Calu3 (cell line): Measurements from ENCODE around the gene FXYD4. TPM values are rescaled to one million over a fixed set of nuclear protein-coding genes. Genes with fewer than 3 reads are reported as not detected.
A peak's percentile ranks its signal among the peaks of the same experiment; 100 is the strongest.

ENCODE experiments used
- BruUV-seq: library from RNA; stranded (reverse); fragments of 400-500 nt; replicated peaks from 2 replicates; lab custom pipeline; 2021; lab: Mats Ljungman, UMichigan
- CTCF ChIA-PET: fragments of 300-600 bp; sonication (Branson Sonifier 250); formaldehyde crosslinking; loops from one replicate; lab custom pipeline; 2022; ENCODE audit warnings: antibody characterized with exemption; lab: Charles Lee
- DNase-seq: peaks from one replicate; pipeline ENCODE4 v3.0.0; 2022
- H3K27ac Mint-ChIP-seq: one replicate; pipeline ENCODE4 v1.8.0; 2022; ENCODE audit warnings: mixed read lengths; ENCODE audit not compliant: unreplicated experiment
- H3K27me3 Mint-ChIP-seq: one replicate; pipeline ENCODE4 v1.8.0; 2022; ENCODE audit warnings: mixed read lengths; ENCODE audit not compliant: unreplicated experiment
- H3K36me3 Mint-ChIP-seq: one replicate; pipeline ENCODE4 v1.8.0; 2022; ENCODE audit warnings: mild to moderate bottlenecking, moderate library complexity, mixed read lengths; ENCODE audit not compliant: insufficient read depth, unreplicated experiment
- H3K4me1 Mint-ChIP-seq: one replicate; pipeline ENCODE4 v1.8.0; 2022; ENCODE audit warnings: mild to moderate bottlenecking, low read depth, mixed read lengths; ENCODE audit not compliant: unreplicated experiment
- H3K4me3 Mint-ChIP-seq: one replicate; pipeline ENCODE4 v1.8.0; 2022; ENCODE audit warnings: mild to moderate bottlenecking, low read depth, moderate library complexity, mixed read lengths; ENCODE audit not compliant: unreplicated experiment
- H3K9me3 Mint-ChIP-seq: one replicate; pipeline ENCODE4 v1.8.0; 2022; ENCODE audit warnings: low read depth, mixed read lengths; ENCODE audit not compliant: unreplicated experiment
- intact Hi-C: fragments of 100-400 bp; cut with micrococcal nuclease; formaldehyde crosslinking; loops from one replicate; pipeline ENCODE4 v1.10.0; 2022; ENCODE audit not compliant: unreplicated experiment
- total RNA-seq: library from RNA; stranded (reverse); gene quantifications from 2 replicates; pipeline ENCODE4 v1.2.3, GENCODE V29; 2022
- TF ChIP-seq, protein P1 (sequence below): fragments of 200-600 bp; IDR thresholded peaks from one replicate; pipeline ENCODE4 v1.8.0; 2022; ENCODE audit warnings: antibody characterized with exemption; ENCODE audit not compliant: unreplicated experiment

The FXYD4 gene
- total RNA-seq, 1 experiment from 2014 or later: not detected

DNA sequence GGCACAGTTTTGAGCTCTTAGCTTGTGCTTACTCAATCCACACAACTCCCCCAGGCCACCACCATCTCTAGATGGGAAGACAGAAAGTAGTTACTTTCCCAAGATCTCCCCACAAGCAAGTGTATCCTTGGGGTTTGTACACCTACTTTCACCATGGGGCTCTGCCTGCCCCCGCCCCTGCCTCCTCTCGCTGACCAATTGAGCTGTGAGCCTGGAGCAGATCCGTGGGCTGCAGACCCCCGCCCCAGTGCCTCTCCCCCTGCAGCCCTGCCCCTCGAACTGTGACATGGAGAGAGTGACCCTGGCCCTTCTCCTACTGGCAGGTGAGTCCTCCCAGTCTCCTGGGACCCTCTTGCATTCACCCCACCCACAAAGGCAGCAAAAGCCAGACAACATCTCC lies 2.0 kb downstream of the FXYD4 start:
- no peak overlapping the region for H3K27ac Mint-ChIP-seq
- TF ChIP-seq, protein P1, sequence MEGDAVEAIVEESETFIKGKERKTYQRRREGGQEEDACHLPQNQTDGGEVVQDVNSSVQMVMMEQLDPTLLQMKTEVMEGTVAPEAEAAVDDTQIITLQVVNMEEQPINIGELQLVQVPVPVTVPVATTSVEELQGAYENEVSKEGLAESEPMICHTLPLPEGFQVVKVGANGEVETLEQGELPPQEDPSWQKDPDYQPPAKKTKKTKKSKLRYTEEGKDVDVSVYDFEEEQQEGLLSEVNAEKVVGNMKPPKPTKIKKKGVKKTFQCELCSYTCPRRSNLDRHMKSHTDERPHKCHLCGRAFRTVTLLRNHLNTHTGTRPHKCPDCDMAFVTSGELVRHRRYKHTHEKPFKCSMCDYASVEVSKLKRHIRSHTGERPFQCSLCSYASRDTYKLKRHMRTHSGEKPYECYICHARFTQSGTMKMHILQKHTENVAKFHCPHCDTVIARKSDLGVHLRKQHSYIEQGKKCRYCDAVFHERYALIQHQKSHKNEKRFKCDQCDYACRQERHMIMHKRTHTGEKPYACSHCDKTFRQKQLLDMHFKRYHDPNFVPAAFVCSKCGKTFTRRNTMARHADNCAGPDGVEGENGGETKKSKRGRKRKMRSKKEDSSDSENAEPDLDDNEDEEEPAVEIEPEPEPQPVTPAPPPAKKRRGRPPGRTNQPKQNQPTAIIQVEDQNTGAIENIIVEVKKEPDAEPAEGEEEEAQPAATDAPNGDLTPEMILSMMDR: no peak
- no peaks in the 10 kb centered on the region for H3K9me3 Mint-ChIP-seq
- no TSS peak for BruUV-seq
- intact Hi-C loops: no loop called here
- DNase-seq: no peak
- H3K36me3 Mint-ChIP-seq: peaks cover 6% of the 10 kb centered on the region
- no peak overlapping the region for H3K4me3 Mint-ChIP-seq
- peaks cover 30% of the 10 kb centered on the region for H3K4me1 Mint-ChIP-seq
- CTCF ChIA-PET: interaction anchor here (1.2 kb wide), 1 partner anchor 25 kb away, joined by 3 read pairs; no protein-coding TSS in a partner anchor
- H3K27me3 Mint-ChIP-seq: no peaks in the 10 kb centered on the region

DNA sequence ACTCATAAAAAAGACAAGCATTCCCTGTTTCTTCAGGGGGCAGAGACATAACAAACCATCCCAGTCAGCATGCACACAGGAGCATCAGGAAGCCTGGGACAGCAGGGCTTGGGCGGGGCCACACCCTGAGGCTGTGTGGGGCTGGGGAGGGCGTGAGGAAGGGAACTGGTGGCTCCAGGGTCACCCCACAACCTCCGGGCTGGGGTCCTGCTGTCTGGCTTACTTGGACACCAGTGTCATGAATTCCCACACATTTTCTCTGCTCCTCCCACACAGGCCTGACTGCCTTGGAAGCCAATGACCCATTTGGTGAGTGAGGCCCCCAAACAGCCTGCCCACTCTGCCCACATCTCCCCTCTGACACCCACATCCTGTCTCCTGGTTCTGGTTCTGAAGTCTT lies 2.8 kb downstream of the FXYD4 start:
- BruUV-seq: no TSS peak
- intact Hi-C loops: no loop called here
- Mint-ChIP-seq H3K27me3 (no peaks in the 10 kb centered on the region), H3K9me3 (no peaks in the 10 kb centered on the region), H3K4me3 (no peak overlapping the region), H3K36me3 (peaks cover 6% of the 10 kb centered on the region), H3K27ac (no peak overlapping the region), H3K4me1 (peaks cover 30% of the 10 kb centered on the region)
- CTCF ChIA-PET: no interaction called here
- TF ChIP-seq, protein P1: no peak
- no peak for DNase-seq

DNA sequence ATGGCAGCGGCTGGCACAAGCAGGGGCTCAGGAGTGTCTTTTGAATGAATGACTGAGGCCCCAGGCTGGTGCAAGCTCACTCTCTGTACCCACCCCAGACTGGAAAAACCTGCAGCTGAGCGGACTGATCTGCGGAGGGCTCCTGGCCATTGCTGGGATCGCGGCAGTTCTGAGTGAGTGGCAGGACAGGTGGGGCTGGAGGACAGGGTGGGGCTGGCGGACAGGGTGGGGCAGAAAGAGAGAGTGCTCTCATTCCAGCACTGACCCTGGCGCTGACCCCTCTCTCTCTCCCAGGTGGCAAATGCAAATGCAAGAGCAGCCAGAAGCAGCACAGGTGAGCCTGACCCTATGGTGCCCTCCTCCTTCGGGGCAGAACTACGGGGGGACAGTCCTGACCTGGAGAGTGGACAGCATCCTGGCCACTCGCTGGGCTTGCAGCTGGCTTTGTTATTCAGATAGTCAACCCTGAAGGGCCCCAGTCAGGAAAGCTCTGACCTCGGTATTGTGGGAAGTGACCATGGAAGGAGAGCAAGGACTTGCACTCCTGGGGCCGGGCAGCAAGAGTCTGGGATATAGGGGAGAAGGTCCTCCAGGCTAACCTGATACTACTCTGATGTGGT lies 4.1 kb downstream of the FXYD4 start:
- no peaks in the 10 kb centered on the region for H3K27me3 Mint-ChIP-seq
- DNase-seq: peak; percentile 61
- H3K4me1 Mint-ChIP-seq: peaks cover 31% of the 10 kb centered on the region
- H3K9me3 Mint-ChIP-seq: no peaks in the 10 kb centered on the region
- CTCF ChIA-PET: interaction anchor here (0.6 kb wide), 1 partner anchor 61 kb away, joined by 3 read pairs; no protein-coding TSS in a partner anchor
- intact Hi-C loops: loop anchor here (2.0 kb wide), 1 partner anchor 23 kb away; no protein-coding TSS in a partner anchor
- TF ChIP-seq, protein P1: no peak
- H3K27ac Mint-ChIP-seq: no peak overlapping the region
- BruUV-seq: no TSS peak
- peaks cover 7% of the 10 kb centered on the region for H3K36me3 Mint-ChIP-seq
- H3K4me3 Mint-ChIP-seq: no peak overlapping the region

DNA sequence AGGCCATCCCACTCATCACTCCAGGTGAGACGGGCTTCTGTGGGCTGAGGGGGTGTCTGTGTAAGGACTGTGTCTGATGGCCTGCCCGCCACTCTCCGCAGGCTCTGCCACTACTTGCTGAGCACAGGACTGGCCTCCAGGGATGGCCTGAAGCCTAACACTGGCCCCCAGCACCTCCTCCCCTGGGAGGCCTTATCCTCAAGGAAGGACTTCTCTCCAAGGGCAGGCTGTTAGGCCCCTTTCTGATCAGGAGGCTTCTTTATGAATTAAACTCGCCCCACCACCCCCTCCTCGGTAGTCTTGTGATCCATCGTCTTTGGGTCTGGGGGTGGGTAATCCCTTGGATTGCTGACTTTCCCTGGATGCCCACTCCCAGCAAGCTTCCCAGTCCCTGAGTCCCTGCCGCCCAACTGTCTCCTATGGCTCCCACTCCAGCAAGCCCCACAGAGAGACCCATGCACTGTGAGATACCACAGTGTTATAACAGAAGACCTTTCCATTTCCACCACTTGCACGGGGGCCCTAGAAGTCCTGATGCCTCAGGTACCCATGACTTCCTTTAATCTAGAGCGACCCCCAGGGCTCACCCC lies 4.7 kb downstream of the FXYD4 start:
- no peak overlapping the region for H3K4me3 Mint-ChIP-seq
- H3K9me3 Mint-ChIP-seq: no peaks in the 10 kb centered on the region
- intact Hi-C loops: loop anchor here (2.0 kb wide), 1 partner anchor 23 kb away; no protein-coding TSS in a partner anchor
- no peak overlapping the region for H3K27ac Mint-ChIP-seq
- TF ChIP-seq, protein P1: no peak
- no peaks in the 10 kb centered on the region for H3K27me3 Mint-ChIP-seq
- DNase-seq: no peak
- CTCF ChIA-PET: no interaction called here
- no TSS peak for BruUV-seq
- peaks cover 38% of the 10 kb centered on the region for H3K4me1 Mint-ChIP-seq
- H3K36me3 Mint-ChIP-seq: peaks cover 13% of the 10 kb centered on the region
